MM.1S (cell line): ENCODE measurements around the gene FOXP1.

ENCODE experiments used
- DNase-seq: peaks from one replicate; pipeline ENCODE4 v3.0.0-alpha.2; 2015
- H2AFZ ChIP-seq: fragments of 300-600 bp; sonication (generic); 2 replicates; pipeline ENCODE4 v1.6.0; 2016; ENCODE audit warnings: antibody characterized with exemption, low read length
- H3F3A ChIP-seq: fragments of 300-600 bp; sonication (generic); 2 replicates; pipeline ENCODE4 v1.6.1; 2016; ENCODE audit warnings: mild to moderate bottlenecking, antibody characterized with exemption, low read length, moderate library complexity, mixed read lengths; ENCODE audit not compliant: insufficient read depth
- H3K27ac ChIP-seq: fragments of 300-600 bp; sonication (generic); 2 replicates; pipeline ENCODE4 v1.5.1; 2016; ENCODE audit warnings: mild to moderate bottlenecking, low read length
- H3K27me3 ChIP-seq: fragments of 300-600 bp; sonication (generic); replicated peaks from 2 replicates; pipeline ENCODE4 v1.6.0; 2016; ENCODE audit warnings: low read length; ENCODE audit not compliant: insufficient read depth
- H3K36me3 ChIP-seq: fragments of 300-600 bp; sonication (generic); replicated peaks from 2 replicates; pipeline ENCODE4 v1.6.1; 2016; ENCODE audit warnings: mild to moderate bottlenecking, low read length, mixed read lengths; ENCODE audit not compliant: insufficient read depth
- H3K4me1 ChIP-seq: fragments of 300-600 bp; sonication (generic); 2 replicates; pipeline ENCODE4 v1.6.1; 2016; ENCODE audit warnings: low read length, mixed read lengths
- H3K4me2 ChIP-seq: fragments of 300-600 bp; sonication (generic); 2 replicates; pipeline ENCODE4 v1.6.0; 2016; ENCODE audit warnings: low read depth, low read length
- H3K4me3 ChIP-seq: fragments of 300-600 bp; sonication (generic); 2 replicates; pipeline ENCODE4 v1.5.1; 2016; ENCODE audit warnings: low read length, mixed read lengths
- H3K79me2 ChIP-seq: fragments of 300-600 bp; sonication (generic); 2 replicates; pipeline ENCODE4 v1.6.1; 2016; ENCODE audit warnings: mixed run types, low read length, mixed read lengths
- H3K9ac ChIP-seq: fragments of 300-600 bp; sonication (generic); 2 replicates; pipeline ENCODE4 v1.6.1; 2016; ENCODE audit warnings: low read length, mixed read lengths
- H3K9me2 ChIP-seq: fragments of 300-600 bp; sonication (generic); replicated peaks from 2 replicates; pipeline ENCODE4 v1.6.1; 2016; ENCODE audit warnings: mild to moderate bottlenecking, low read length, mixed read lengths; ENCODE audit not compliant: insufficient read depth
- H3K9me3 ChIP-seq: fragments of 300-600 bp; sonication (generic); replicated peaks from 2 replicates; pipeline ENCODE4 v1.6.1; 2016; ENCODE audit warnings: mild to moderate bottlenecking, low read length, mixed read lengths; ENCODE audit not compliant: insufficient read depth
- H4K20me1 ChIP-seq: fragments of 300-600 bp; sonication (generic); 2 replicates; pipeline ENCODE4 v1.6.1; 2016; ENCODE audit warnings: mild to moderate bottlenecking, low read length, moderate library complexity, mixed read lengths; ENCODE audit not compliant: insufficient read depth
- EZH2 ChIP-seq: fragments of 300-600 bp; sonication (generic); optimal IDR thresholded peaks from 2 replicates; pipeline ENCODE3; 2017; ENCODE audit warnings: low read depth, mild to moderate bottlenecking, antibody characterized with exemption, low read length, mixed read lengths
- EZH2phosphoT487 ChIP-seq: fragments of 300-600 bp; sonication (generic); IDR thresholded peaks from 2 replicates; pipeline ENCODE4 v1.6.1; 2018; ENCODE audit warnings: antibody characterized with exemption, low read length
- TF ChIP-seq, protein P1 (sequence below): fragments of 300-600 bp; sonication (generic); IDR thresholded peaks from 2 replicates; pipeline ENCODE4 v1.5.1; 2016; ENCODE audit warnings: antibody characterized with exemption, low read length, mixed read lengths

Gene FOXP1

GRCh38 chr3:71258526-71258925 is 325.0 kb downstream of the FOXP1 start:
- Histone ChIP-seq H3K36me3 (no peaks in the 10 kb centered on the region), H3K4me2 (no peak overlapping the region), H3K4me1 (no peaks in the 10 kb centered on the region), H3K9me2 (no peaks in the 10 kb centered on the region), H3K9me3 (no peaks in the 10 kb centered on the region), H3K9ac (no peak overlapping the region), H3K79me2 (no peaks in the 10 kb centered on the region), H4K20me1 (no peaks in the 10 kb centered on the region), H3F3A (no peaks in the 10 kb centered on the region), H2AFZ (no peak overlapping the region), H3K27ac (no peak overlapping the region), H3K27me3 (no peaks in the 10 kb centered on the region), H3K4me3 (no peak overlapping the region)
- no peak for DNase-seq
- TF ChIP-seq EZH2 (no peak), EZH2phosphoT487 (no peak)
- TF ChIP-seq, protein P1, sequence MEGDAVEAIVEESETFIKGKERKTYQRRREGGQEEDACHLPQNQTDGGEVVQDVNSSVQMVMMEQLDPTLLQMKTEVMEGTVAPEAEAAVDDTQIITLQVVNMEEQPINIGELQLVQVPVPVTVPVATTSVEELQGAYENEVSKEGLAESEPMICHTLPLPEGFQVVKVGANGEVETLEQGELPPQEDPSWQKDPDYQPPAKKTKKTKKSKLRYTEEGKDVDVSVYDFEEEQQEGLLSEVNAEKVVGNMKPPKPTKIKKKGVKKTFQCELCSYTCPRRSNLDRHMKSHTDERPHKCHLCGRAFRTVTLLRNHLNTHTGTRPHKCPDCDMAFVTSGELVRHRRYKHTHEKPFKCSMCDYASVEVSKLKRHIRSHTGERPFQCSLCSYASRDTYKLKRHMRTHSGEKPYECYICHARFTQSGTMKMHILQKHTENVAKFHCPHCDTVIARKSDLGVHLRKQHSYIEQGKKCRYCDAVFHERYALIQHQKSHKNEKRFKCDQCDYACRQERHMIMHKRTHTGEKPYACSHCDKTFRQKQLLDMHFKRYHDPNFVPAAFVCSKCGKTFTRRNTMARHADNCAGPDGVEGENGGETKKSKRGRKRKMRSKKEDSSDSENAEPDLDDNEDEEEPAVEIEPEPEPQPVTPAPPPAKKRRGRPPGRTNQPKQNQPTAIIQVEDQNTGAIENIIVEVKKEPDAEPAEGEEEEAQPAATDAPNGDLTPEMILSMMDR: no peak

DNA sequence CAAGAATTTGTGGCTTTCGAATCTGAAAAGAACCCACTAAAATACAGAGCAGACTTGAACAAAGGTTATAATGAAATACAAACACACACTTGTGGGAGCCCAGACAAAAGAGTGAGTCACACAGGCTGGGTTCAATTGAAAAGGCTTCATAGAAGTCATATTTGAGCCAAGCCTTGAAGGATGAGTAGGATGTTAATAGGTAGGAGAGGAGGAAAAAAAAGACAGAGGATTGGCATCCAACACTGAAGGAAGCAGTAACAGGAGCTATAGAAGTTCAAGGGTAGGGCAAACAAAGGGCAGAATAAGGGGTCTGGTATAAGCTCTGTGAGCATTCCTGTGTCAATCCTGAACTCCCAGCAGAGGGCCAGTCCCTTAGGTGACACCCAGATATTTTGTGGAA is 325.4 kb downstream of the FOXP1 start:
- no peak overlapping the region for H3K9ac ChIP-seq
- H3K4me2 ChIP-seq: no peak overlapping the region
- no peak for DNase-seq
- H4K20me1 ChIP-seq: no peaks in the 10 kb centered on the region
- no peaks in the 10 kb centered on the region for H3K9me3 ChIP-seq
- H3K79me2 ChIP-seq: no peaks in the 10 kb centered on the region
- no peaks in the 10 kb centered on the region for H3K27me3 ChIP-seq
- H3K4me1 ChIP-seq: no peaks in the 10 kb centered on the region
- H3K4me3 ChIP-seq: no peak overlapping the region
- no peaks in the 10 kb centered on the region for H3K9me2 ChIP-seq
- no peak overlapping the region for H3K27ac ChIP-seq
- no peaks in the 10 kb centered on the region for H3K36me3 ChIP-seq
- H3F3A ChIP-seq: no peaks in the 10 kb centered on the region
- TF ChIP-seq EZH2phosphoT487 (no peak), EZH2 (no peak)
- TF ChIP-seq, protein P1: no peak
- H2AFZ ChIP-seq: no peak overlapping the region

GRCh38 chr3:71255498-71255897 is 328.0 kb downstream of the FOXP1 start:
- H3K9ac ChIP-seq: no peak overlapping the region
- H3K27ac ChIP-seq: no peak overlapping the region
- H3K4me1 ChIP-seq: no peaks in the 10 kb centered on the region
- no peaks in the 10 kb centered on the region for H3K9me3 ChIP-seq
- no peaks in the 10 kb centered on the region for H3F3A ChIP-seq
- no peak overlapping the region for H2AFZ ChIP-seq
- no peaks in the 10 kb centered on the region for H3K79me2 ChIP-seq
- no peak for TF ChIP-seq EZH2phosphoT487
- TF ChIP-seq, protein P1: no peak
- no peak for DNase-seq
- no peaks in the 10 kb centered on the region for H4K20me1 ChIP-seq
- no peaks in the 10 kb centered on the region for H3K36me3 ChIP-seq
- no peak overlapping the region for H3K4me2 ChIP-seq
- no peaks in the 10 kb centered on the region for H3K27me3 ChIP-seq
- H3K9me2 ChIP-seq: no peaks in the 10 kb centered on the region
- no peak overlapping the region for H3K4me3 ChIP-seq
